ENCODE data around the gene TMEM131. TPM values are rescaled to one million over a fixed set of nuclear protein-coding genes. Genes with fewer than 3 reads are reported as not detected.

The TMEM131 gene
- total and polyA plus RNA-seq, 10 of the 15 experiments (the other 5 are each of a cell fraction or from before 2014, with no cell fraction given), result 6.0 to 48.2 (median 23.2) TPM

DNA sequence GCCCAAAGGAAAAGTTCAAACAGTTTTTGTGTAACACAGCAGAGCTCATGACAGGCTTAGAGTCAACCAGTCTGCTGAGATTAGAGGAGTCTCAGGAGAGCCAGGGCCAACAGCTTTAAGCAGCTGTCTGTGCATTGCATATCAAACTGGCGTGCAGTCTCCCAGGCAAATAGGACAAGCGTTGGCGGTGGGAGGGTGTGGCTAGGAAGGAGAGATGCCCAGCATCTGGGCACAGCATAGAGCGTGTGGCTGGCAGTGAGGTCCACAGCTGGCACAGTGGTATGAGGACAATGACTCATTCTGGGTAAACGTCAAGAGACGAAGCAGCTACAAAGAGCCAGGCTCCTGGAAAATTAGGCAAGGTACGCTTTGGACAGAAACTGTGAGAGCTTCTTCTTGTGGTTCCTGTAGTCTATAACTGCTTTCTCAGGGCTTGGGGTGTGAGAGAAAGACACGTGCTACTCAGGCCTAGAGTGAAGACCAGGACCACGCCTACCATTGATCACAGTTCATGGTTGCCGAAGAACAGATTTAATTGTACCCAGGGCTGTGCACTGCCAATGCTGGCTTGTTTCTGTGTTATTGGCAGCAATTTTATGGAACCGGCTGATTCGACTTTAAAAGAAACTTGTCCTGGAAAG is 267.5 kb downstream of the TMEM131 start (continued):
- no peak for TF ChIP-seq NBN (IDR thresholded peaks at IDR 0.05)
- no peak for TF ChIP-seq TCF12 (IDR thresholded peaks at IDR 0.05; ENCODE audit: low read depth, low read length)
- TF ChIP-seq TCF3 (IDR thresholded peaks at IDR 0.05; ENCODE audit: borderline replicate concordance, insufficient read depth, low read depth, low read length), result no peak
- TF ChIP-seq SUPT20H (IDR thresholded peaks at IDR 0.05; ENCODE audit: borderline replicate concordance, control insufficient read depth, low read depth, low read length), result no peak

DNA sequence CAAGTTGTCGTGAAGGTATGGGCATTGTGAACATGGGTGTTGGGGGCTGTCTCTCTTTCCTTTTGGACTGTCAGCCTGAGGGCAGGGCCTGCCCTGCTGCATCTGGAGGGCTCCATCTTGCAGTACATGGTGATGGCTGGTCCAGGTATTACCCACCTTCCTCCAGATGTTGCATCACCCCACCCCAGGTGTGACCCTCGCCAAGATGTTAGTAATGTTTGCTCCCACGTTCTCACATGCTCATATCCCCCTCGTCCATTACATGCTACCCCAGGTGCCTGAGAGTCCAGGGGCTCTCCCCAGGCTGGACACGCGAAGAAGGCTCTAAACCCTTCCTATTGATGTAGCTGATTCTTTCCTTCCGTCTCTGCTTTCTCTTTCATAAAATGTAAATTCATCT is 268.5 kb downstream of the TMEM131 start:
- H4K20me1 ChIP-seq (ENCODE audit: control insufficient read depth, insufficient read depth), result no peaks in the 10 kb centered on the region
- no peak for DNase-seq (ENCODE audit: low read depth, low spot score)
- H3K4me3 ChIP-seq, result no peak overlapping the region
- H3K79me2 ChIP-seq (ENCODE audit: control insufficient read depth, insufficient read depth, low read length), result no peaks in the 10 kb centered on the region
- H3K27me3 ChIP-seq (replicated peaks in 1 of 2; ENCODE audit: control insufficient read depth in 2 of 2, insufficient read depth in 2 of 2, low read length in 1 of 2), result no peaks in the 10 kb centered on the region
- H3K9ac ChIP-seq (ENCODE audit: control insufficient read depth, insufficient read depth, low read length), result no peak overlapping the region
- no peak for ATAC-seq
- in situ Hi-C loops (cut with MboI) (no loop called here), intact Hi-C loops (cut with micrococcal nuclease; ENCODE audit: unreplicated experiment) (no loop called here)
- H2AFZ ChIP-seq (ENCODE audit: control insufficient read depth, low read depth, low read length), result no peak overlapping the region
- no peak overlapping the region for H3K4me2 ChIP-seq (ENCODE audit: control insufficient read depth, insufficient read depth)
- no peak overlapping the region for H3K27ac ChIP-seq (ENCODE audit: control insufficient read depth, insufficient read depth)
- TF ChIP-seq ZNF622 (IDR thresholded peaks at IDR 0.05) (no peak), ATF2 (IDR thresholded peaks at IDR 0.05; ENCODE audit: low read length) (no peak), HDGF (IDR thresholded peaks at IDR 0.05) (no peak), RUNX3 (IDR thresholded peaks at IDR 0.05; ENCODE audit: low read length) (no peak)
- POLR2A ChIA-PET, result no interaction called here
- SMC1A ChIA-PET (ENCODE audit: uncharacterized antibody, unreplicated experiment), result no interaction called here
- RAD21 ChIA-PET (ENCODE audit: unreplicated experiment), result no interaction called here
- H3K4me1 ChIP-seq (ENCODE audit: control insufficient read depth, insufficient read depth, low read length), result no peaks in the 10 kb centered on the region
- FAIRE-seq, result no peak
- no TSS peak for BruUV-seq (replicated peaks)
- CTCF ChIA-PET, result interaction anchor here (1.2 to 2.9 kb wide), 3 partner anchors 13 to 658 kb away, joined by 3 to 8 read pairs (median 4); no protein-coding TSS in a partner anchor
- peaks cover 2% of the 10 kb centered on the region; the same call in 1 of the 3 replicates for H3K9me3 ChIP-seq (replicated peaks; ENCODE audit: control insufficient read depth, insufficient read depth, low read length)
- H3K36me3 ChIP-seq (ENCODE audit: control insufficient read depth in 2 of 2, insufficient read depth in 2 of 2, low read length in 1 of 2), result no peaks in the 10 kb centered on the region
- WGBS (ENCODE audit: insufficient coverage, insufficient replicate concordance, low lambda C conversion rate, missing lambda C conversion rate), result 51% methylated on average over 7 of the region's 7 CpGs

Data from GM12878 (cell line).